Transverse colon (tissue), 4 donors: Measurements from ENCODE around the gene MIGA1. TPM values are rescaled to one million over a fixed set of nuclear protein-coding genes. Genes with fewer than 3 reads are reported as not detected.
"Not testable (repeated sequence)": the region's sequence is repeated elsewhere in the genome, so short reads cannot be mapped to it uniquely, and the experiment has no call there.

Experiments used
- DNase-seq: peaks from one replicate; pipeline ENCODE4 v3.0.0-alpha.2; 2019
- H3K27ac ChIP-seq, 4 donors: fragments of 200-600 bp; sonication (generic); 2 replicates each; pipeline ENCODE4 v1.5.1; 2016 to 2018; ENCODE audit warnings: inconsistent platforms in 4 of 4
- H3K27me3 ChIP-seq: fragments of 200-600 bp; sonication (generic); 2 replicates; pipeline ENCODE4 v1.5.1; 2017; ENCODE audit warnings: inconsistent platforms
- H3K36me3 ChIP-seq, 4 donors: fragments of 200-600 bp; sonication (generic); 2 replicates each; pipeline ENCODE4 v1.5.1; 2017 to 2019; ENCODE audit warnings: inconsistent platforms in 4 of 4
- H3K4me1 ChIP-seq, 4 donors: fragments of 200-600 bp; sonication (generic); 2 replicates each; pipeline ENCODE4 v1.5.1; 2017 to 2020; ENCODE audit warnings: inconsistent platforms in 4 of 4
- H3K4me3 ChIP-seq, 4 donors: fragments of 200-600 bp; sonication (generic); 1 replicate in 1 of 4; 2 replicates in 3 of 4; pipeline versions ENCODE4 v1.5.1 to v1.6.1; 2017 to 2019; ENCODE audit warnings: inconsistent platforms in 4 of 4
- H3K9me3 ChIP-seq, 2 donors: fragments of 200-600 bp; sonication (generic); 2 replicates each; pipeline ENCODE4 v1.5.1; 2017 to 2019; ENCODE audit warnings: inconsistent platforms in 2 of 2
- EP300 ChIP-seq: sonication (generic); formaldehyde crosslinking; IDR thresholded peaks from one replicate; pipeline ENCODE4 v1.6.1; 2017; ENCODE audit warnings: antibody characterized with exemption, low read depth
- POLR2A ChIP-seq: fragments of 450-650 bp; IDR thresholded peaks from one replicate; pipeline ENCODE4 v1.6.1; 2016; ENCODE audit warnings: antibody characterized with exemption, mild to moderate bottlenecking, moderate library complexity
- POLR2AphosphoS5 ChIP-seq, 3 donors: sonication (generic); formaldehyde crosslinking; IDR thresholded peaks; one replicate each; pipeline ENCODE4 v1.6.1; 2016; ENCODE audit warnings: antibody characterized with exemption in 3 of 3
- WGBS, 2 donors: methylation state at CpG; one replicate each; pipeline ENCODE4 v1.1.5; 2018; ENCODE audit warnings: low coverage in 1 of 2; 5-methylcytosine and 5-hydroxymethylcytosine counted together
- in situ Hi-C, 4 donors: fragments of 200-750 bp; cut with MboI; loops; one replicate each; pipeline versions ENCODE4 v1.15.0 to v1.15.1; 2017; ENCODE audit warnings: low sequenced_read_pairs in 3 of 4, low pct_ligation_motif_present in 1 of 4, low pct_unique_long_range_greater_than_20kb in 1 of 4
- intact Hi-C: fragments of 100-400 bp; cut with DNase I; formaldehyde crosslinking; loops from one replicate; pipeline ENCODE4 v1.15.1; 2023; ENCODE audit warnings: low total_unique reads
- total RNA-seq, 4 donors: library from RNA; depleted of rRNA; stranded (reverse); fragments of >200 nt; gene quantifications; one replicate each; pipeline ENCODE4 v1.1.0, GENCODE V29; 2016
- TF ChIP-seq, protein P1 (sequence below), 5 experiments: fragments of 200-600 bp in 3 of 5; fragments of 450-650 bp in 2 of 5; sonication (generic) in 3 of 5; IDR thresholded peaks; 1 replicate in 2 of 5; 2 replicates in 3 of 5; pipeline ENCODE4 v1.5.1; 2016 to 2017; ENCODE audit warnings: antibody characterized with exemption in 5 of 5, inconsistent platforms in 3 of 5, mild to moderate bottlenecking in 2 of 5, moderate library complexity in 1 of 5

Gene MIGA1
- total RNA-seq, 4 donors from 2014 or later: 8.2 to 19.1 (median 18.0) TPM

- H3K4me3 ChIP-seq: no peak overlapping the region
- no peak for TF ChIP-seq POLR2AphosphoS5 (IDR thresholded peaks at IDR 0.05)
- no peak for TF ChIP-seq EP300
- no peak for TF ChIP-seq POLR2A
- TF ChIP-seq, protein P1, sequence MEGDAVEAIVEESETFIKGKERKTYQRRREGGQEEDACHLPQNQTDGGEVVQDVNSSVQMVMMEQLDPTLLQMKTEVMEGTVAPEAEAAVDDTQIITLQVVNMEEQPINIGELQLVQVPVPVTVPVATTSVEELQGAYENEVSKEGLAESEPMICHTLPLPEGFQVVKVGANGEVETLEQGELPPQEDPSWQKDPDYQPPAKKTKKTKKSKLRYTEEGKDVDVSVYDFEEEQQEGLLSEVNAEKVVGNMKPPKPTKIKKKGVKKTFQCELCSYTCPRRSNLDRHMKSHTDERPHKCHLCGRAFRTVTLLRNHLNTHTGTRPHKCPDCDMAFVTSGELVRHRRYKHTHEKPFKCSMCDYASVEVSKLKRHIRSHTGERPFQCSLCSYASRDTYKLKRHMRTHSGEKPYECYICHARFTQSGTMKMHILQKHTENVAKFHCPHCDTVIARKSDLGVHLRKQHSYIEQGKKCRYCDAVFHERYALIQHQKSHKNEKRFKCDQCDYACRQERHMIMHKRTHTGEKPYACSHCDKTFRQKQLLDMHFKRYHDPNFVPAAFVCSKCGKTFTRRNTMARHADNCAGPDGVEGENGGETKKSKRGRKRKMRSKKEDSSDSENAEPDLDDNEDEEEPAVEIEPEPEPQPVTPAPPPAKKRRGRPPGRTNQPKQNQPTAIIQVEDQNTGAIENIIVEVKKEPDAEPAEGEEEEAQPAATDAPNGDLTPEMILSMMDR (IDR thresholded peaks at IDR 0.05): no peak
- no peaks in the 10 kb centered on the region for H3K27me3 ChIP-seq
- intact Hi-C loops (no loop called here), in situ Hi-C loops (no loop called here)
- H3K27ac ChIP-seq: no peak overlapping the region
- WGBS, 2 donors: 98% methylated on average over 3 of the region's 3 CpGs; no CpG with 5 or more reads in 1 of the 2 donors
- DNase-seq: no peak
- no peaks in the 10 kb centered on the region for H3K36me3 ChIP-seq
- no peaks in the 10 kb centered on the region for H3K9me3 ChIP-seq
- H3K4me1 ChIP-seq: no peaks in the 10 kb centered on the region
These were observed 15.1 kb downstream of the MIGA1 start for GRCh38 chr1:77794550-77794949.

DNA sequence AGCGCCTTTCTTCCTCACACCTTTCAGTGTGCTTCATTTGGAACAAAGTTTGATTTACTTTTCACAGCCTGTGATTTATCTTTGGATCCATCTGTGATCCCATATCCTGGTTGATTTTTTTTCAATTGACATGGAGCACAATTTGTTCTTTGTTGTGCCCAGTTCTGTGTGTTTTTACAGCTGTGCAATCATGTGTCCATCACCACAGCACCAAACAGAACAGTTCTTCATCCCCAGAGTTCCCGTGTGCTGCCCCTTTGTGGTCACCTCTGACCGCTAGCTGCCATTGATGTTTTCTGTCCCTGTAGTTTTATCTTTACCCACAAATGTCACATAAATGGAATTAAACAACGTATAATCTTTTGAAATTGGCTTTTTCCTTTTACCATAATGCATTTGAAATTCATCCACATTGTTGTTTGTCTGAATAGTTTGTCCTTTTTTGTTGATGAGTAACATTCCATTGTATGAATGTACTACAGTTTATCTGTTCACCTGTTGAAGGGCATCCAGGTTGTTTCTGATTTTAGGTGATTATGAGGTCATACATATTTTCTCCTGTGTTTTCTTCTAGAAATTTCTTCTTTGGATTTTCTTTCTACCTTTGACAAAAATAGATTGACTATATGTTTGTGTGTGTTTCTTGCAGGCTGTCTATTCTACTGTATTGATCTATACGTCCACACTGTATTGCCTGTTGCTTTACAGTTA is 17.4 kb downstream of the MIGA1 start:
- H3K4me1 ChIP-seq: no peaks in the 10 kb centered on the region
- H3K9me3 ChIP-seq: no peaks in the 10 kb centered on the region
- H3K27ac ChIP-seq: no peak overlapping the region
- TF ChIP-seq POLR2A: no peak
- intact Hi-C loops (no loop called here), in situ Hi-C loops (no loop called here)
- H3K4me3 ChIP-seq: no peak overlapping the region
- 57 to 82% methylated on average over 5 of the region's 5 CpGs for WGBS, 2 donors
- DNase-seq: no peak
- H3K36me3 ChIP-seq: peaks cover 0 to 9% (median 0%) of the 10 kb centered on the region in 4 donors
- no peaks in the 10 kb centered on the region for H3K27me3 ChIP-seq

DNA sequence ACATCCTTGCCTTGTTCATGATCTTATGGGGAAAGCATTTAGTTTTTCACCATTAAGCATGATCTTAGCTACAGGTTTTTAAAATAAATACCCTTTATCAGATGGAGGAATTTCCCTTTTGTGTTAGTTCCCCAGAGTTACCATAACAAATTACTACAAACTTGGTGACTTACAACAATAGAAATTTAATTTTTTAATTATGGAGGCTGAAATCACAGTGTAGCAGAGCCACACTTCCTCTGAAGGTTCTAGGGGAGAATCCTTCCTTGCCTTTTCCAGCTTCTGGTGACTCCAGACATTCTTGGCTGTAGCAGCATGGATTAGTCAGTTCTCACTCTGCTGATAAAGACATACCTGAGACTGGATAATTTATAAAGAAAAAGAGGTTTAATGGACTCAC is 18.5 kb downstream of the MIGA1 start:
- intact Hi-C loops (no loop called here), in situ Hi-C loops (no loop called here)
- H3K27ac ChIP-seq: no peak overlapping the region
- no peaks in the 10 kb centered on the region for H3K4me1 ChIP-seq
- no peaks in the 10 kb centered on the region for H3K27me3 ChIP-seq
- peaks cover 0 to 19% (median 4%) of the 10 kb centered on the region in 4 donors for H3K36me3 ChIP-seq
- no peak overlapping the region for H3K4me3 ChIP-seq
- DNase-seq: no peak
- H3K9me3 ChIP-seq: no peaks in the 10 kb centered on the region
- TF ChIP-seq POLR2A (no peak), EP300 (no peak), POLR2AphosphoS5 (IDR thresholded peaks at IDR 0.05) (no peak)
- TF ChIP-seq, protein P1 (IDR thresholded peaks at IDR 0.05): no peak

- TF ChIP-seq, protein P1 (IDR thresholded peaks at IDR 0.05): no peak
- TF ChIP-seq POLR2A: no peak
- TF ChIP-seq POLR2AphosphoS5 (IDR thresholded peaks at IDR 0.05): no peak
- TF ChIP-seq EP300: no peak
- WGBS, 2 donors: 93% methylated on average over 2 of the region's 2 CpGs
- Histone ChIP-seq H3K36me3 (peaks cover 0 to 28% (median 6%) of the 10 kb centered on the region in 4 donors), H3K9me3 (no peaks in the 10 kb centered on the region), H3K27ac (no peak overlapping the region), H3K4me1 (no peaks in the 10 kb centered on the region), H3K4me3 (no peak overlapping the region), H3K27me3 (no peaks in the 10 kb centered on the region)
- intact Hi-C loops: no loop called here
- no peak for DNase-seq
- in situ Hi-C loops: loop anchor here in 2 of 4 donors (25.0 kb wide), 1 partner anchor 310 kb away; no protein-coding TSS in a partner anchor
These were observed 22.6 kb downstream of the MIGA1 start for GRCh38 chr1:77802026-77802425.

GRCh38 chr1:77803371-77803770 is 23.9 kb downstream of the MIGA1 start:
- no peak for DNase-seq
- in situ Hi-C loops (loop anchor here in 2 of 4 donors (25.0 kb wide), 1 partner anchor 309 kb away; no protein-coding TSS in a partner anchor), intact Hi-C loops (no loop called here)
- WGBS, 2 donors: 45 to 66% methylated on average over 2 of the region's 2 CpGs
- H3K9me3 ChIP-seq: no peaks in the 10 kb centered on the region
- H3K4me1 ChIP-seq: no peaks in the 10 kb centered on the region
- no peak overlapping the region for H3K27ac ChIP-seq
- peaks cover 0 to 41% (median 10%) of the 10 kb centered on the region in 4 donors for H3K36me3 ChIP-seq
- no peak overlapping the region for H3K4me3 ChIP-seq
- no peak for TF ChIP-seq EP300
- TF ChIP-seq POLR2A: no peak
- TF ChIP-seq POLR2AphosphoS5 (IDR thresholded peaks at IDR 0.05): no peak
- TF ChIP-seq, protein P1 (IDR thresholded peaks at IDR 0.05): no peak
- no peaks in the 10 kb centered on the region for H3K27me3 ChIP-seq

DNA sequence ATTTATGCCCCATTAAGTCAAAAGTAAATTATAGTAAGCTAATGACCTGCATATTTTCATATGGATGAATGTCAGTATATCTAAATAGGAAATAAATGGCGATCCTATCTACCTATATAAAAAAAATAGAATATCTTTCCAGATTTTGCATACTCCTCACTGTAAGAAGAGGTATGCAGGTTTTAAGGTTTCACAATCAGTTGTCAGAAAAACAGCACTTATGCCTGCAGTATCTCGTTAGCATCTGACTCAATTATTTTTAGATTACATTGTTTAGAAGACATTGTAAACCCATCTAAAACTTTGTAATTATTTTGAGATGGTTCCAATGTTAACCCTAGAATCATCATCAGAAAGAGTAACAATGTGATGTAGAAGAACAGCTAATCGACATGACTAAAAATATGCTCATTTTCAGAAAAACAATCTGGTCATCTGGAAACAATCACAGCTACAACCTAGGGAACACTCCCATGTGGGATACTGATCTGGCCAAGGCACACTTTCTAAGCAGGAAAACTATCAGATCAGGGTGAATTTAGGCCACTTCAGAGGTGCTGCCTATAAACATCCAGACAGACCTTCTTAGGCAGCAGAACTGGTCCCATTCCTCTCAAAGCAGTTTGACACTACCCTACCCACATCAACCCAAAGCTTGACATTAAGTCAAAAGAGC is 30.5 kb downstream of the MIGA1 start:
- DNase-seq, H3K4me3 ChIP-seq, H3K9me3 ChIP-seq, H3K27me3 ChIP-seq, H3K27ac ChIP-seq, intact Hi-C loops, H3K4me1 ChIP-seq: not testable (repeated sequence)
- H3K36me3 ChIP-seq: peaks cover 0 to 41% (median 9%) of the 10 kb centered on the region in 4 donors
- in situ Hi-C loops: loop anchor here in 2 of 4 donors (25.0 kb wide), 1 partner anchor 302 kb away; no protein-coding TSS in a partner anchor
- 82 to 86% methylated on average over 1 to 2 of the region's 3 CpGs for WGBS, 2 donors
